SK-N-SH treated with all-trans-retinoic acid at 6 μM for 48 hours (cell line): ENCODE measurements around the gene TH.

Experiments used
- ARNTL ChIP-seq: fragments of 450-650 bp; formaldehyde crosslinking; IDR thresholded peaks from 2 replicates; pipeline ENCODE4 v1.5.0; 2020; ENCODE audit warnings: low read depth, mild to moderate bottlenecking, moderate library complexity, borderline replicate concordance
- ZC3H10 ChIP-seq: fragments of 250-450 bp; sonication (Bioruptor Pico); IDR thresholded peaks from 2 replicates; pipeline ENCODE4 v1.5.1; 2021; ENCODE audit warnings: mild to moderate bottlenecking, moderate library complexity
- ZFP30 ChIP-seq: fragments of 450-650 bp; formaldehyde crosslinking; IDR thresholded peaks from 2 replicates; pipeline ENCODE4 v1.5.0; 2022; ENCODE audit warnings: mild to moderate bottlenecking, moderate library complexity
- ZNF565 ChIP-seq: fragments of 450-650 bp; formaldehyde crosslinking; conservative IDR thresholded peaks from 2 replicates; pipeline ENCODE4 v1.5.0; 2020; ENCODE audit warnings: low read depth, mild to moderate bottlenecking, moderate library complexity
- ZNF8 ChIP-seq: fragments of 450-650 bp; formaldehyde crosslinking; IDR thresholded peaks from 2 replicates; pipeline ENCODE4 v1.5.0; 2020; ENCODE audit warnings: mild to moderate bottlenecking, moderate library complexity
- TF ChIP-seq, protein P1 (sequence below): fragments of 250-450 bp; sonication (Bioruptor Pico); IDR thresholded peaks from 2 replicates; pipeline ENCODE4 v1.5.1; 2021; ENCODE audit warnings: mild to moderate bottlenecking, moderate library complexity
- TF ChIP-seq, protein P2 (sequence below): fragments of 250-450 bp; sonication (Bioruptor Pico); IDR thresholded peaks from 2 replicates; pipeline ENCODE4 v1.8.0; 2021; ENCODE audit warnings: low read depth, mild to moderate bottlenecking, moderate library complexity, borderline replicate concordance
- TF ChIP-seq, protein P3 (sequence below): fragments of 250-450 bp; sonication (Bioruptor Pico); IDR thresholded peaks from 2 replicates; pipeline ENCODE4 v1.5.1; 2020; ENCODE audit warnings: low read depth, mild to moderate bottlenecking, moderate library complexity

DNA sequence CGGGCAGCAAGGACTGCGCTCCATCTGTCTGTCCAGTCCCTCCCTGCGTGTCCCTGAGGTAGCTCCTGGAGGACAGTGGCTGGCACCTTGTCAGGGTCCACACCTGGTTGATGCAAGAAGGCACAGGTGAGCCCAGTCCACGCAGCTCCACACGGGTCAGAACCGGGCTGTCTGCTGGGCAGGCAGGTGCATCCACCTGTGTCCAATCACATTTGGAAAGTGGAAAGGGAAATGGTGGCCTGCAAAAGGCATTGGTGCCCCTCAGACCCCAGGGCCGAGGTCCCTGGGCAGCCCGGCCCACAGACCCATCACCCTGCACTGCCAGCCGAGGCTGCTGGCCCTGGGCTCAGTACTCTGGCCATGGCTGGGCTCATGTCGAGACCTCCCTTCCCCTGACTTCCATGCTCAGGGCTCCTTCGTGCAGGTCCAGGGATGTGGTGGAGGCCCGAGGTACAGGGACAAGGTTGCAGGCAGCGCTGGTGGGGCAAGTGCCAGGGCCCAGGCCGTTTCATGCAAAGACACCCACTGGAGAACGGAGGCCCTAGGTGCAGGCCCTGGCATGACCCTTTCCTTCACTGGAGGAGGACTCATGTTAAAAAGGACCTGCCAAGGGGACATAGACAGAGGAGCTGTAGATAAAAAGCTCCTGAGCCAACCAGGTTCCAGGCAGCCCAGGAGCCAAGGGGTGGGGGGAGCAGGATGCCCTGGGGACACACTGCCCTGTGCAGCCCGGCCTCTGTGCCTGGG lies 38.9 kb upstream of the TH start:
- TF ChIP-seq ZC3H10 (CRISPR knock-in tag) (no peak), ZFP30 (no peak), ZNF8 (CRISPR knock-in tag) (no peak), ZNF565 (CRISPR knock-in tag) (no peak), ARNTL (no peak)
- TF ChIP-seq, protein P1, sequence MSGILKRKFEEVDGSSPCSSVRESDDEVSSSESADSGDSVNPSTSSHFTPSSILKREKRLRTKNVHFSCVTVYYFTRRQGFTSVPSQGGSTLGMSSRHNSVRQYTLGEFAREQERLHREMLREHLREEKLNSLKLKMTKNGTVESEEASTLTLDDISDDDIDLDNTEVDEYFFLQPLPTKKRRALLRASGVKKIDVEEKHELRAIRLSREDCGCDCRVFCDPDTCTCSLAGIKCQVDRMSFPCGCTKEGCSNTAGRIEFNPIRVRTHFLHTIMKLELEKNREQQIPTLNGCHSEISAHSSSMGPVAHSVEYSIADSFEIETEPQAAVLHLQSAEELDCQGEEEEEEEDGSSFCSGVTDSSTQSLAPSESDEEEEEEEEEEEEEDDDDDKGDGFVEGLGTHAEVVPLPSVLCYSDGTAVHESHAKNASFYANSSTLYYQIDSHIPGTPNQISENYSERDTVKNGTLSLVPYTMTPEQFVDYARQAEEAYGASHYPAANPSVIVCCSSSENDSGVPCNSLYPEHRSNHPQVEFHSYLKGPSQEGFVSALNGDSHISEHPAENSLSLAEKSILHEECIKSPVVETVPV (CRISPR knock-in tag): no peak
- TF ChIP-seq, protein P2, sequence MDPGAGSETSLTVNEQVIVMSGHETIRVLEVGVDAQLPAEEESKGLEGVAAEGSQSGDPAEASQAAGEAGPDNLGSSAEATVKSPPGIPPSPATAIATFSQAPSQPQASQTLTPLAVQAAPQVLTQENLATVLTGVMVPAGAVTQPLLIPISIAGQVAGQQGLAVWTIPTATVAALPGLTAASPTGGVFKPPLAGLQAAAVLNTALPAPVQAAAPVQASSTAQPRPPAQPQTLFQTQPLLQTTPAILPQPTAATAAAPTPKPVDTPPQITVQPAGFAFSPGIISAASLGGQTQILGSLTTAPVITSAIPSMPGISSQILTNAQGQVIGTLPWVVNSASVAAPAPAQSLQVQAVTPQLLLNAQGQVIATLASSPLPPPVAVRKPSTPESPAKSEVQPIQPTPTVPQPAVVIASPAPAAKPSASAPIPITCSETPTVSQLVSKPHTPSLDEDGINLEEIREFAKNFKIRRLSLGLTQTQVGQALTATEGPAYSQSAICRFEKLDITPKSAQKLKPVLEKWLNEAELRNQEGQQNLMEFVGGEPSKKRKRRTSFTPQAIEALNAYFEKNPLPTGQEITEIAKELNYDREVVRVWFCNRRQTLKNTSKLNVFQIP: no peak
- TF ChIP-seq, protein P3, sequence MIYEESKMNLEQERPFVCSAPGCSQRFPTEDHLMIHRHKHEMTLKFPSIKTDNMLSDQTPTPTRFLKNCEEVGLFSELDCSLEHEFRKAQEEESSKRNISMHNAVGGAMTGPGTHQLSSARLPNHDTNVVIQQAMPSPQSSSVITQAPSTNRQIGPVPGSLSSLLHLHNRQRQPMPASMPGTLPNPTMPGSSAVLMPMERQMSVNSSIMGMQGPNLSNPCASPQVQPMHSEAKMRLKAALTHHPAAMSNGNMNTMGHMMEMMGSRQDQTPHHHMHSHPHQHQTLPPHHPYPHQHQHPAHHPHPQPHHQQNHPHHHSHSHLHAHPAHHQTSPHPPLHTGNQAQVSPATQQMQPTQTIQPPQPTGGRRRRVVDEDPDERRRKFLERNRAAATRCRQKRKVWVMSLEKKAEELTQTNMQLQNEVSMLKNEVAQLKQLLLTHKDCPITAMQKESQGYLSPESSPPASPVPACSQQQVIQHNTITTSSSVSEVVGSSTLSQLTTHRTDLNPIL (CRISPR knock-in tag): no peak
